NB4 (cell line): ENCODE measurements around the gene SRGAP2B.
"Not testable (repeated sequence)": the region's sequence is repeated elsewhere in the genome, so short reads cannot be mapped to it uniquely, and the experiment has no call there.

Experiments used
- MYC ChIP-seq: IDR thresholded peaks from 2 replicates; pipeline ENCODE4 v1.6.1; 2011; ENCODE audit warnings: low read depth, low read length
- POLR2A ChIP-seq: IDR thresholded peaks from 2 replicates; pipeline ENCODE4 v1.6.1; 2011; ENCODE audit warnings: mild to moderate bottlenecking; ENCODE audit not compliant: insufficient read length; ENCODE audit errors: extremely low read depth
- TF ChIP-seq, protein P1 (sequence below): IDR thresholded peaks from one replicate; pipeline ENCODE4 v1.5.1; 2012; ENCODE audit warnings: low read depth, low read length
- TF ChIP-seq, protein P2 (sequence below): IDR thresholded peaks from 2 replicates; pipeline ENCODE4 v1.6.1; 2011; ENCODE audit warnings: low read depth, low read length

DNA sequence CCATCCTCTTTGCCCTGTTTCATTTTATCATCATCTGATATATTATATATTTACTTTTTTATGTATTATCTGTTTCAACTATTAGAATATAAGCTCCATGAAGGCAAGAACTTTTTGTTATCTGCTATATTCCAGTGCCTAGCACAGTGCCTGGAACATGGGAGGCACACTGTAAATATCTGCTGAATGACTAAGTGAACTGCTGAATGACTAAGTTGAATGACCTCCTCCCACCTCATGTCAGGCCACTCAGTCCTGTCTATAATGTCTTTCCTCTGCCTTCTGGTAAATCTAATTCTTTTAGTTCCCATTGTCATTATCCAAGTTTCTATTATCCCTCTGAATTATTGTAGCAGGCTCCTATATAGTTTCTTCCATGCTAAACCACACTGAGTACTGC is 156.5 kb downstream of the SRGAP2B start:
- TF ChIP-seq, protein P1, sequence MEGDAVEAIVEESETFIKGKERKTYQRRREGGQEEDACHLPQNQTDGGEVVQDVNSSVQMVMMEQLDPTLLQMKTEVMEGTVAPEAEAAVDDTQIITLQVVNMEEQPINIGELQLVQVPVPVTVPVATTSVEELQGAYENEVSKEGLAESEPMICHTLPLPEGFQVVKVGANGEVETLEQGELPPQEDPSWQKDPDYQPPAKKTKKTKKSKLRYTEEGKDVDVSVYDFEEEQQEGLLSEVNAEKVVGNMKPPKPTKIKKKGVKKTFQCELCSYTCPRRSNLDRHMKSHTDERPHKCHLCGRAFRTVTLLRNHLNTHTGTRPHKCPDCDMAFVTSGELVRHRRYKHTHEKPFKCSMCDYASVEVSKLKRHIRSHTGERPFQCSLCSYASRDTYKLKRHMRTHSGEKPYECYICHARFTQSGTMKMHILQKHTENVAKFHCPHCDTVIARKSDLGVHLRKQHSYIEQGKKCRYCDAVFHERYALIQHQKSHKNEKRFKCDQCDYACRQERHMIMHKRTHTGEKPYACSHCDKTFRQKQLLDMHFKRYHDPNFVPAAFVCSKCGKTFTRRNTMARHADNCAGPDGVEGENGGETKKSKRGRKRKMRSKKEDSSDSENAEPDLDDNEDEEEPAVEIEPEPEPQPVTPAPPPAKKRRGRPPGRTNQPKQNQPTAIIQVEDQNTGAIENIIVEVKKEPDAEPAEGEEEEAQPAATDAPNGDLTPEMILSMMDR: not testable (repeated sequence)
- not testable (repeated sequence) for TF ChIP-seq POLR2A, MYC
- TF ChIP-seq, protein P2, sequence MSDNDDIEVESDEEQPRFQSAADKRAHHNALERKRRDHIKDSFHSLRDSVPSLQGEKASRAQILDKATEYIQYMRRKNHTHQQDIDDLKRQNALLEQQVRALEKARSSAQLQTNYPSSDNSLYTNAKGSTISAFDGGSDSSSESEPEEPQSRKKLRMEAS: not testable (repeated sequence)
